OCI-LY3 (cell line): ENCODE results near the gene IGF2.

Experiments
- H2AFZ ChIP-seq: fragments of 200-600, 300-600 bp; shearing (Covaris generic); 2 replicates; pipeline ENCODE4 v1.6.0; 2014; ENCODE audit warnings: antibody characterized with exemption, low read depth, low read length
- H3K27ac ChIP-seq: fragments of 200-600, 300-600 bp; sonication (generic); 2 replicates; pipeline ENCODE4 v1.5.1; 2014; ENCODE audit warnings: mild to moderate bottlenecking, low read length, moderate library complexity, mixed read lengths
- H3K27me3 ChIP-seq: fragments of 200-600, 300-600 bp; sonication (generic); 2 replicates; pipeline ENCODE4 v1.6.1; 2014; ENCODE audit warnings: low read depth, low read length, mixed read lengths
- H3K36me3 ChIP-seq: fragments of 200-600, 300-600 bp; sonication (generic); replicated peaks from 2 replicates; pipeline ENCODE3; 2014; ENCODE audit warnings: low read depth, low read length, mixed read lengths
- H3K4me1 ChIP-seq: fragments of 300-600, 200-600 bp; sonication (generic); 2 replicates; pipeline ENCODE4 v1.6.1; 2014; ENCODE audit warnings: low read length, mixed read lengths
- H3K4me2 ChIP-seq: fragments of 200-600, 300-600 bp; sonication (generic); 2 replicates; pipeline ENCODE4 v1.6.1; 2014; ENCODE audit warnings: low read length, mixed read lengths
- H3K4me3 ChIP-seq: fragments of 300-600, 200-600 bp; sonication (generic); 2 replicates; pipeline ENCODE4 v1.5.1; 2014; ENCODE audit warnings: antibody characterized with exemption, mild to moderate bottlenecking, low read length, moderate library complexity
- H3K79me2 ChIP-seq: fragments of 300-600, 200-600 bp; shearing (Covaris generic); 2 replicates; pipeline ENCODE4 v1.6.1; 2014; ENCODE audit warnings: mild to moderate bottlenecking, low read length, mixed read lengths
- H3K9ac ChIP-seq: fragments of 300-600, 200-600 bp; shearing (Covaris generic); 2 replicates; pipeline ENCODE4 v1.6.0; 2014; ENCODE audit warnings: mild to moderate bottlenecking, low read length, moderate library complexity
- H3K9me3 ChIP-seq: fragments of 200-600, 300-600 bp; shearing (Covaris generic); 2 replicates; pipeline ENCODE4 v1.6.1; 2014; ENCODE audit warnings: low read length, mixed read lengths; ENCODE audit not compliant: insufficient read depth
- H4K20me1 ChIP-seq: fragments of 200-600, 300-600 bp; sonication (generic); 2 replicates; pipeline ENCODE4 v1.6.1; 2016; ENCODE audit warnings: low read length, mixed read lengths; ENCODE audit not compliant: insufficient read depth
- EZH2phosphoT487 ChIP-seq: fragments of 200-600 bp; shearing (Covaris generic); IDR thresholded peaks from 2 replicates; pipeline ENCODE4 v1.6.1; 2018; ENCODE audit warnings: antibody characterized with exemption, mixed run types, low read depth
- TF ChIP-seq, protein P1 (sequence below): fragments of 200-600, 300-600 bp; sonication (generic); IDR thresholded peaks from 2 replicates; pipeline ENCODE4 v1.5.1; 2014; ENCODE audit warnings: antibody characterized with exemption, low read length, low read depth

The IGF2 gene

GRCh38 chr11:2167141-2168045, 28.2 kb upstream of the IGF2 start:
- Histone ChIP-seq H4K20me1 (no peaks in the 10 kb centered on the region), H3K4me3 (no peak overlapping the region), H3K4me1 (no peaks in the 10 kb centered on the region), H3K27me3 (no peaks in the 10 kb centered on the region), H3K9me3 (no peaks in the 10 kb centered on the region), H3K79me2 (no peaks in the 10 kb centered on the region), H3K4me2 (no peak overlapping the region), H3K36me3 (no peaks in the 10 kb centered on the region), H3K27ac (no peak overlapping the region), H2AFZ (no peak overlapping the region), H3K9ac (no peak overlapping the region)
- TF ChIP-seq, protein P1, sequence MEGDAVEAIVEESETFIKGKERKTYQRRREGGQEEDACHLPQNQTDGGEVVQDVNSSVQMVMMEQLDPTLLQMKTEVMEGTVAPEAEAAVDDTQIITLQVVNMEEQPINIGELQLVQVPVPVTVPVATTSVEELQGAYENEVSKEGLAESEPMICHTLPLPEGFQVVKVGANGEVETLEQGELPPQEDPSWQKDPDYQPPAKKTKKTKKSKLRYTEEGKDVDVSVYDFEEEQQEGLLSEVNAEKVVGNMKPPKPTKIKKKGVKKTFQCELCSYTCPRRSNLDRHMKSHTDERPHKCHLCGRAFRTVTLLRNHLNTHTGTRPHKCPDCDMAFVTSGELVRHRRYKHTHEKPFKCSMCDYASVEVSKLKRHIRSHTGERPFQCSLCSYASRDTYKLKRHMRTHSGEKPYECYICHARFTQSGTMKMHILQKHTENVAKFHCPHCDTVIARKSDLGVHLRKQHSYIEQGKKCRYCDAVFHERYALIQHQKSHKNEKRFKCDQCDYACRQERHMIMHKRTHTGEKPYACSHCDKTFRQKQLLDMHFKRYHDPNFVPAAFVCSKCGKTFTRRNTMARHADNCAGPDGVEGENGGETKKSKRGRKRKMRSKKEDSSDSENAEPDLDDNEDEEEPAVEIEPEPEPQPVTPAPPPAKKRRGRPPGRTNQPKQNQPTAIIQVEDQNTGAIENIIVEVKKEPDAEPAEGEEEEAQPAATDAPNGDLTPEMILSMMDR, result no peak
- no peak for TF ChIP-seq EZH2phosphoT487

- no peak overlapping the region for H3K4me2 ChIP-seq
- no peak overlapping the region for H2AFZ ChIP-seq
- H3K27ac ChIP-seq, result no peak overlapping the region
- H3K27me3 ChIP-seq, result no peaks in the 10 kb centered on the region
- H3K9me3 ChIP-seq, result no peaks in the 10 kb centered on the region
- H4K20me1 ChIP-seq, result no peaks in the 10 kb centered on the region
- no peak for TF ChIP-seq EZH2phosphoT487
- TF ChIP-seq, protein P1, result peak; percentile 28; the same call in 1 of the 2 replicates
- H3K4me1 ChIP-seq, result no peaks in the 10 kb centered on the region
- no peak overlapping the region for H3K4me3 ChIP-seq
- no peaks in the 10 kb centered on the region for H3K36me3 ChIP-seq
- no peak overlapping the region for H3K9ac ChIP-seq
- H3K79me2 ChIP-seq, result no peaks in the 10 kb centered on the region
Measured at GRCh38 chr11:2166091-2166851, 27.1 kb upstream of the IGF2 start.

- H3K27ac ChIP-seq, result no peak overlapping the region
- H4K20me1 ChIP-seq, result no peaks in the 10 kb centered on the region
- H3K79me2 ChIP-seq, result no peaks in the 10 kb centered on the region
- H2AFZ ChIP-seq, result no peak overlapping the region
- no peaks in the 10 kb centered on the region for H3K36me3 ChIP-seq
- TF ChIP-seq EZH2phosphoT487, result no peak
- TF ChIP-seq, protein P1, result no peak
- no peaks in the 10 kb centered on the region for H3K4me1 ChIP-seq
- no peaks in the 10 kb centered on the region for H3K27me3 ChIP-seq
- H3K9me3 ChIP-seq, result no peaks in the 10 kb centered on the region
- no peak overlapping the region for H3K9ac ChIP-seq
- no peak overlapping the region for H3K4me2 ChIP-seq
- H3K4me3 ChIP-seq, result no peak overlapping the region
Measured at GRCh38 chr11:2165571-2165970, 26.4 kb upstream of the IGF2 start.
